GM19397 (cell line): ENCODE measurements around the gene PAX2.

ENCODE experiments used
- ATAC-seq: cut with Tn5 transposase; IDR thresholded peaks from one replicate; pipeline ENCODE4 v1.9.1; 2021; ENCODE audit warnings: mild to moderate bottlenecking, moderate library complexity; ENCODE audit not compliant: unreplicated experiment

The PAX2 gene

GRCh38 chr10:100811261-100811660 is 65.9 kb downstream of the PAX2 start:
- no peak for ATAC-seq

DNA sequence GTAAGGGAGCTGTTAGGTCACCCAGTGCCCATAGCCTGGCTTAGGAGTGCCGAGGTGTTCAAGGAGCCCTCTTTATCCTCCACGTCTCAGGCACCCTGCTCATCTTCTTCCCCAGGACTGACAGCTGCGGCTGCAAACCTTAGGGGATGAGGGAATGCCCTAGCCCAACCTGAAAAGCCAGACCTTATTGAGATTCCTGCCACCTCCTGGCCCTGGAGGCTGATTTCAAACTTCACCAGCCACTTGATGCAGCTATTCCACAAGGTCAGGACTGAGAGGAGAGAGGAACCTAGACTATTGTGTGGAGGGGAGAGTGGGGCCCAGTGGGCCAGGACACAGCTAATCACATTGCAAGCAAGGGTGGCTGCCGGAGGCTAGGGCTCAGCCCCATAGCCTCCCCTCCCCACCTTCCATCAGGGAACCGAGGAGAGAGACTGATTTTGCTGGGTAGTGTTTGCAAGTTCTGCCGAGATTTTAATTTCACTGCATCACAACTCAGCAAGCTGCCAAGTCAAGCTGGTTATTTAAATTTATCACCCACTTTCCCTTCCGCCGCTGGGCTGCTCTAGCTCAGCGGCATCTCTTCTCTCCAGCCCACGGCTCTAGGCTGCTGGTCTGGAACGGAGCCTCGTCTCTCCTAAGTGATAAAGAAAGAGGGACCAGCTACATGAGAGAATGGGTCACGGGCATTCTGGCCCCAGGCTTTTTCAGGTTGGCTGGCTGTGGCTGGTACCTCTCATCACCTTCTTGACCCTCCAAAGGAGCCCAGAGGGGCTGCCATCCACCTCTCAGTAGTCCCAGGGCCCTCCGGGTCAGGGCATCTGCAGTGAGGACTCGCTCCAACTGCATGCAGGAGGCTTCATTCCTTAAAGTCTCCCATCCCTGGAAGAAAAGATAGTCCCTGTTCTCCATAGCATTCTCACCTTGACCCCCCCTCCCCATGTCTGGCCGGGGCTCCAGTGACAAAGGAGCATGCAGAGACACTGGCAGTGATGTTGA is 66.7 kb downstream of the PAX2 start:
- no peak for ATAC-seq

- ATAC-seq, result no peak
These were observed 67.6 kb downstream of the PAX2 start for GRCh38 chr10:100812978-100813377.

DNA sequence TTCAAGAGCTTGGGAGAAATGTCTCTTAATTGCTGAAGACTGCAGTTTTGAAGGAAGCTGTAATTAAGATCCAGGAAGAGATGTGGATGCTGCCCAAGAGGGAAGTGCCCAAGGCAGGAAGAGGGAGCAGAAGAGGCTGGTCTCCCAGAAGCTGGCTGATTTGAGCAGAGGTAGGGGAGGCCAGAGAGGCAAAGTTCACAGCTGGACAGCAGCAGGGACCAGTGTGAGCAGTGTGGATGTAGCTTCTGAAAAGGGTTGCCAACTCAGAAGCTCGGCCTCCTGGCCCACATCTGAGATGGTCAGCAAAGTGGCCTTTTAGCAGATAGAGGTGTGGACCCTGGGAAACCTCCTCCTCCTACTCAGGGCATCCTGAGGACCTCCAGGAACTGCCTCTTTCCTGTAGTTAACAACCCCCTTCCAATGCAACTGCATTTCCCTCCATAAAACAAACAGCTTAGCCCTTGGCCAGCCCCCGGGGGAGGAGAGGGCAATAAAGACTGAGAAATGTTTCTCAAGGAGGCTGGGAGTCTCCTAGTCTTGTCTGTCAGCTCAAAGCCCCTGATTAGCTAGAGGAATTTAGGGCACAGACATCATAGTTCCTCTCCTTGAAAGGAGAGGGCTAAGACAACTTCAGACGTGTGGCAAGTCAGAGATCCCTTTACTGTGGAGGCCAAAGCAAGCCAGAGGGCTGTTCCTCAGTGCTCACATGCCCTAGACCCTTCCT is 69.5 kb downstream of the PAX2 start:
- no peak for ATAC-seq

- ATAC-seq, result no peak
These were observed 71.3 kb downstream of the PAX2 start for GRCh38 chr10:100816671-100817070.

- ATAC-seq, result no peak
These were observed 72.0 kb downstream of the PAX2 start for GRCh38 chr10:100817268-100817839.

- ATAC-seq, result no peak
These were observed 74.0 kb downstream of the PAX2 start for GRCh38 chr10:100819424-100819823.

DNA sequence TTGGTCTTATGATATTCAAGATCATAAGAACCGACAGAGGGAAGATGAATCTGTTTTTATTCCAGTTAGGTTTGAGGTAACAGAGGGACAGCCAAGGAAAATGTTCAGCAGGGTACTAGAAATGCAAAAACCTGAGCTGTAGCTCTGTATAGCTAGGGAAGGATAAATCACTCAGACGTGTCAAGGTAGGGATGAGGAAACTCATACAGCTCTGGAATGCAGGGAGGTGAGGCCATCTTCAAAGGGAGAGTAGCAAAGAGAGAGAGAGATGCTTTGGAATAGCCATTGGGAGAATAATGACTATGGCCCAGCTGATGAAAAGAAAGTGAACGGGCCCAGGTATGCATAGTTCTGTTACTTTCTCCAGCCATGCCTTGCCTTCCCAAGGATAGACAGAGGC is 77.8 kb downstream of the PAX2 start:
- ATAC-seq, result no peak

DNA sequence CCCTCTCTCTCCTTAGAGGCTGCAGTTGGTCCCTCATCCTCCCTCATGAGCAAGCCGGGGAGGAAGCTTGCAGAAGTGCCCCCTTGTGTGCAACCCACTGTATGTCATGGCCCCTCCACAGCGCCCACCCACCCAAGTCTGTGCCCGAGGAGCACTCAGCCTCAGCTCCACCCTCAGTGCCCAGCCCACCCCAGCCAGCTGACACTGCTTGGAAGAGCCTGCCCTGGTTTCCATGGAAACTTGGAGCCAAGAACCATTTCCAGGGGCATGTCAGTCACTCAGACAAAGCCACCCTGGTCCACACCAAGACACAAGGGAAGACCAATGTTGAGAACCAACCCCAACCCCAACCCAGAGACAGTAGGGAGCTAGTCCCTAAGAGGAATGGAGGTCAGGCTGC is 79.5 kb downstream of the PAX2 start:
- no peak for ATAC-seq

DNA sequence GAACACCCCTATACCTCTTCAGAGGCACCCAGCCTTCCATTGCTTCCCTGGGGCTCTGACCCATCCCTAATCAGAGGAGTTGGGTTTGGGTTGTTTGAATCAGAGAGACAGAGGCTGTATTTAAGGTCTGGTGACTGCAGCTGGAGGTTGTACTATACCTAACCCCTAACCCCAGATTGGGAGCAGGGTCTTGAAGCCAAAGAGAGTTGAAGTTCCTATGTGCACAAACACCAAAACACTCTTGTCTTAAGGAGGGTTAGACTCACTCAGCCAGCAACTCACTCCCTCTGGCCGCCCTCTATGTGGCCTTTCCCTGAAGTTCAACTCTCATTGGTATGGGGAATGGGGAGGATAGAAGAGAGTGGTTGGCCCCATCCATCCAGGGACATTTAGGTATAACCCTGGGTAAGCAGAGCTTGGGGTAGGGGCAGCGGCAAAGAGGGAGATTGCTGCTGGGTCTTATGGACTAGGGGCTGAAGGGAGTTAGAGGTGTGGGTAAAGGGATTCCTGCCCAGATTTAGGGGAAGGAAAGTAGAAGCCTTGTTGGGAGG is 80.0 kb downstream of the PAX2 start:
- ATAC-seq, result no peak

- no peak for ATAC-seq
These were observed 80.8 kb downstream of the PAX2 start for GRCh38 chr10:100826031-100826651.

DNA sequence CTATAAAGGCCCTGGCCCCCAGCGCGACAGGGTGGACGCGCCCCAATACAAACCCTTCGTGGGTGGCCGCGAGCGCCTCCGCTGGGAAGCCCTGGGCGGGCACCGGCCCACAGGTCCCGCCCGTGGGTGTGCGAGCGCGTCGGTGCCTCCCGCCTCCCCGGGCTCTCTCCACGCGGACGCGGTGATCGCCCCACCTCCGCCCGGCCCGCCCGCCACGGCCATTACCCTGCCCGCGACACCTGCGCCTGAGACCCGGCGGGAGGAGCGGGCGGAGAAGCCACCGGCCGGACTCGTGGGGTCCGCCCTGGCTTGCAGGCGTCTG is 81.2 kb downstream of the PAX2 start:
- no peak for ATAC-seq

- no peak for ATAC-seq
These were observed 81.8 kb downstream of the PAX2 start for GRCh38 chr10:100826983-100827818.

DNA sequence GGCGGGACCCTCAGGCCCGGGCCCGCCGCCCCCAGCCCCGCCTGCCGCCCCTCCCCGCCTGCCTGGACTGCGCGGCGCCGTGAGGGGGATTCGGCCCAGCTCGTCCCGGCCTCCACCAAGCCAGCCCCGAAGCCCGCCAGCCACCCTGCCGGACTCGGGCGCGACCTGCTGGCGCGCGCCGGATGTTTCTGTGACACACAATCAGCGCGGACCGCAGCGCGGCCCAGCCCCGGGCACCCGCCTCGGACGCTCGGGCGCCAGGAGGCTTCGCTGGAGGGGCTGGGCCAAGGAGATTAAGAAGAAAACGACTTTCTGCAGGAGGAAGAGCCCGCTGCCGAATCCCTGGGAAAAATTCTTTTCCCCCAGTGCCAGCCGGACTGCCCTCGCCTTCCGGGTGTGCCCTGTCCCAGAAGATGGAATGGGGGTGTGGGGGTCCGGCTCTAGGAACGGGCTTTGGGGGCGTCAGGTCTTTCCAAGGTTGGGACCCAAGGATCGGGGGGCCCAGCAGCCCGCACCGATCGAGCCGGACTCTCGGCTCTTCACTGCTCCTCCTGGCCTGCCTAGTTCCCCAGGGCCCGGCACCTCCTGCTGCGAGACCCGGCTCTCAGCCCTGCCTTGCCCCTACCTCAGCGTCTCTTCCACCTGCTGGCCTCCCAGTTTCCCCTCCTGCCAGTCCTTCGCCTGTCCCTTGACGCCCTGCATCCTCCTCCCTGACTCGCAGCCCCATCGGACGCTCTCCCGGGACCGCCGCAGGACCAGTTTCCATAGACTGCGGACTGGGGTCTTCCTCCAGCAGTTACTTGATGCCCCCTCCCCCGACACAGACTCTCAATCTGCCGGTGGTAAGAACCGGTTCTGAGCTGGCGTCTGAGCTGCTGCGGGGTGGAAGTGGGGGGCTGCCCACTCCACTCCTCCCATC is 82.7 kb downstream of the PAX2 start:
- no peak for ATAC-seq

DNA sequence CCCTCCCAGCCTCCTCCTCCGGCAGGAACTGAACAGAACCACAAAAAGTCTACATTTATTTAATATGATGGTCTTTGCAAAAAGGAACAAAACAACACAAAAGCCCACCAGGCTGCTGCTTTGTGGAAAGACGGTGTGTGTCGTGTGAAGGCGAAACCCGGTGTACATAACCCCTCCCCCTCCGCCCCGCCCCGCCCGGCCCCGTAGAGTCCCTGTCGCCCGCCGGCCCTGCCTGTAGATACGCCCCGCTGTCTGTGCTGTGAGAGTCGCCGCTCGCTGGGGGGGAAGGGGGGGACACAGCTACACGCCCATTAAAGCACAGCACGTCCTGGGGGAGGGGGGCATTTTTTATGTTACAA is 83.3 kb downstream of the PAX2 start:
- no peak for ATAC-seq

DNA sequence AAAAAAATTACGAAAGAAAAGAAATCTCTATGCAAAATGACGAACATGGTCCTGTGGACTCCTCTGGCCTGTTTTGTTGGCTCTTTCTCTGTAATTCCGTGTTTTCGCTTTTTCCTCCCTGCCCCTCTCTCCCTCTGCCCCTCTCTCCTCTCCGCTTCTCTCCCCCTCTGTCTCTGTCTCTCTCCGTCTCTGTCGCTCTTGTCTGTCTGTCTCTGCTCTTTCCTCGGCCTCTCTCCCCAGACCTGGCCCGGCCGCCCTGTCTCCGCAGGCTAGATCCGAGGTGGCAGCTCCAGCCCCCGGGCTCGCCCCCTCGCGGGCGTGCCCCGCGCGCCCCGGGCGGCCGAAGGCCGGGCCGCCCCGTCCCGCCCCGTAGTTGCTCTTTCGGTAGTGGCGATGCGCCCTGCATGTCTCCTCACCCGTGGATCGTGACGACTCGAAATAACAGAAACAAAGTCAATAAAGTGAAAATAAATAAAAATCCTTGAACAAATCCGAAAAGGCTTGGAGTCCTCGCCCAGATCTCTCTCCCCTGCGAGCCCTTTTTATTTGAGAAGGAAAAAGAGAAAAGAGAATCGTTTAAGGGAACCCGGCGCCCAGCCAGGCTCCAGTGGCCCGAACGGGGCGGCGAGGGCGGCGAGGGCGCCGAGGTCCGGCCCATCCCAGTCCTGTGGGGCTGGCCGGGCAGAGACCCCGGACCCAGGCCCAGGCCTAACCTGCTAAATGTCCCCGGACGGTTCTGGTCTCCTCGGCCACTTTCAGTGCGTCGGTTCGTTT is 83.9 kb downstream of the PAX2 start:
- no peak for ATAC-seq

DNA sequence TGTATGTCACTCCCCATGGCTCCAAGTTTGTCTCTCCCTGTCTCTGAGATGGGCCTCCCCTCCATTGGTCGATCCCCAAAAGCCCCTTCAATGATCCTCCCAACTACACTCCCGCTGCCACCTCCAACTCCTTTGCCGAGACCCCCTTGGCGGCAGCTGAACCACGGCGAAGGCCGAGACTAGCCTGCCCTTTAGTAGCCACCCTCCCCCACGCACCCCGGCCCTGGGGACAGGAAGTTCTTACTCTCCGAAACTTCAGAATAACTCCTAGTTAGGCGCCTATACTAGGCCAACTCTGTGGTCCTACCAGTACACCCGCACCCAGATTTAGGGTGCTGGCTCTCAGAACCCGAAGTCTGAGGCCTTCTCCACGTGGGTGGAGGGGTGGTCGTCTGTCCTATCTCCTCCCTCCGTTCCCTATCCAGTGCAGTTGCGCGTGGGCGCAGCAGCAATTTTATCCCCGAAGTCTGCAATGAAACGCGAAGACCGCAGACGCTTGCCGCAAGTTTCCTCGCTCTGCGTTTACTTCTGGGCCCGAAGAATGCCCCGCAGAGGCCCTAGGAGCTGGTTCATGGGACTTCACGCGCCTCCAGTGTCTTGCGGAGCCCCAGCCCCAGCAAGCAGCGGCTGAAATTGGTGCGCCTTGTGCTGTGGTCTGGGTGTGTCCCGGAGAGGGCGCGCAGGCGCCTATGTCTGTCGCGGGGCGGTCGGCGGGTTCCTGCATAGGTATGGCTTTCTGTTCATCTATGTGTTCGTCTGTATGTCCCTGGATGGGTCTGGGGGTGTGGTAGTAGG is 84.7 kb downstream of the PAX2 start:
- ATAC-seq, result no peak

DNA sequence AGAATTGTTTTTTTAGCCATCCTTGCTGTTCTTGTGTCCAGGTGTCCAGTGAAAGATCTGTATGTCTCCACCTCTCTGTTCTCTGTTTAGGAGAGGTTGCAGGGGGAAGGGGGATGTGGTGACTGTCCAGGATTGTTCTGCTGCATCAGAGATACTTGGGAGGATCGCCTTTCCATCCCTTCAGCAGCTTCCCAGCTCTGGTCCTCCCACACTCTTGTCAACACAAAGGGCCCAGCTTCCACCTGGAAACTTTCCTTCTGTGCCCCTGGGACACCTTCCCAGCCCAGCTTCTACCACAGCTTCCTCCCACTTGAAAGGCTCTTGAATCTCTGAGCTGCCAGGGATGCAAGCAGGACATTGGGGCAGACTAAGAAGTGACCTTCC is 85.3 kb downstream of the PAX2 start:
- ATAC-seq, result no peak
